Activated gamma-delta T cell treated with anti-CD3 and anti-CD28 coated beads, Interleukin-2, amount 50 U/mL, for 16 hours (primary cell): Measurements from ENCODE around the gene KIAA1671.
"Not testable (repeated sequence)": the region's sequence is repeated elsewhere in the genome, so short reads cannot be mapped to it uniquely, and the experiment has no call there.

Source experiments
- DNase-seq: peaks from one replicate; pipeline ENCODE4 v3.0.0-alpha.2; 2020; ENCODE audit warnings: low read depth

Gene KIAA1671

DNA sequence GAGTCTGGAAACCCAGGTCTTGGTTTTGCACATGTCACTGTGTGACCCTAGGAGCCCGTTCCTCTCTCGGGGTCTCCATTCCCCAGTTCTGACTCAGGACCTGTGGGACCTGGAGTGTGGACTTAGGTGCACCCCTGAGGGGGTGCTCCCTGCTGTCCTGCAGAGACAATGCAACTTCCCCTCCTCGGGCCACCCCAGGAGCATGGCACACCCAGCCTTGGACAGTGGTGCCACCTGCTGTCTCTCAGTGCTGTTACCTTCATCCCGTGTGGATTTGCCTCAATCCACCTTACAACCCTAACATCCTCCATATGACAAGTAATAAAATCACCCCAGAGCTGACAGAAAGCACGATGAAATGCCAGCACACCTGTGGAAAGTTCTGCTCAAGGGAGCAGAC is 219.6 kb downstream of the KIAA1671 start:
- no peak for DNase-seq

- no peak for DNase-seq
These were observed 221.8 kb downstream of the KIAA1671 start for GRCh38 chr22:25174156-25174887.

DNA sequence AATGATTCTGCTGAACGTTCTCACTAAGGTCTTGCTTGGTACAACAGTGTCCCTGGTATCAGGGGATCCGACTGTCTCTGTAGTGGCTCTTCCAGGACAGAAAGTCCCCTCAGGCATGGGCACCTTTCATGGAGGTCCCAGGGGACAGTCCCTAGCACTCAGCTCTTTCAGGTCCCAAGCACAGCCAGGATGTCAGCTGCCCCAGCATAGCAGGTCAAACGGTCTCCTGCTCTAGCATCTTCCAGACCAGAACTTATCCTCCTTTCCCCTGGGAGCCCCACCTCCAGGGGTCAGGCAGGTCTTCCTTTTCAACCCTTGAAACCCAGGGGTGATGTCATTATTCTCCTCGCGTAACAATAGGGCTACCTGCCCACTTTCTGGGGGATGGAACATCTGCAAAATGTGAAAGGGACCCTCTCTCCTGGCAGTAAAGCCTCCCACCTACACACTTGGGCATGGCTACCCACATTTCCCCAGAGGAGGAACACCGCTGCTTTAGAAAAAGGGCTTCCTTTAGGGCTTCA is 222.4 kb downstream of the KIAA1671 start:
- no peak for DNase-seq

DNA sequence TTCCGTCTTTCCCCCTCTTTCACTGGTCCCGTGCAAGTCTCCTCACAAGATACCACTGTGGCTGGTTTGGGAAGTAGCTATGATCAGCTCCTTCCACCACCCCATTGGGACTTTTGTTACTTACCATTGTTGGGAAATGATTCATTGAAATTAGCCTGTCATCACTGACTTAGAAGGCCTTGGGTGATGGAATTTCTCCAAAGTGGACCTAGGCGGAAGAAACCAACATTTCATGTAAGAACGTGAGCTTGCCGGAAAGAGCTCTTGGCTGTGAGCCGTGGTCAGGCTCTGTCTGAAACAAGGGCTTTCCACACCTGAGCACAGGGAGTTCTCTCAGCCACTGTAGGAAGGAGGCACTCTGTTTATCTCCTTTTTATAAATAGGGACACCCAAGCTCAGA is 223.7 kb downstream of the KIAA1671 start:
- DNase-seq = no peak

DNA sequence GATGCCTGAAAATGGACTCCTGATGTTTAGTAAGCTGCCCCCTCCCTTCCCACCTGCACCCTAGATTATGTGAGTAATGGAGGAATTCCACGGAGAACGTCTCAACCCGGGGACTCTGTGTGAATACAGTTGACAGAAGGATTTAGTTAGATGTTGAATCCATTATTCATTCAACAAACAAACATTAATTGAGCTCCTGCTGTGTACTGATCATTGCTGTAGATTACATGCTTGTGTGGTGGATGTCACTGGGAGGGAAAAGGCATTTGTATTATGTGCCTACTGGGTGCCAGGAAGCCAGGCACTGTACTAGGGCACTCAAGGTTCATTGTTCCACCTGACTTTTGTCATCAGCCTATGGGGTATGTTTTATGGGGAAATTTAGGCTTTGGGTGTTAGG is 224.3 kb downstream of the KIAA1671 start:
- no peak for DNase-seq

- no peak for DNase-seq
These were observed 224.7 kb downstream of the KIAA1671 start for GRCh38 chr22:25177226-25177625.

- no peak for DNase-seq
These were observed 225.4 kb downstream of the KIAA1671 start for GRCh38 chr22:25177895-25178294.

- not testable (repeated sequence) for DNase-seq
These were observed 225.8 kb downstream of the KIAA1671 start for GRCh38 chr22:25178348-25178747.

DNA sequence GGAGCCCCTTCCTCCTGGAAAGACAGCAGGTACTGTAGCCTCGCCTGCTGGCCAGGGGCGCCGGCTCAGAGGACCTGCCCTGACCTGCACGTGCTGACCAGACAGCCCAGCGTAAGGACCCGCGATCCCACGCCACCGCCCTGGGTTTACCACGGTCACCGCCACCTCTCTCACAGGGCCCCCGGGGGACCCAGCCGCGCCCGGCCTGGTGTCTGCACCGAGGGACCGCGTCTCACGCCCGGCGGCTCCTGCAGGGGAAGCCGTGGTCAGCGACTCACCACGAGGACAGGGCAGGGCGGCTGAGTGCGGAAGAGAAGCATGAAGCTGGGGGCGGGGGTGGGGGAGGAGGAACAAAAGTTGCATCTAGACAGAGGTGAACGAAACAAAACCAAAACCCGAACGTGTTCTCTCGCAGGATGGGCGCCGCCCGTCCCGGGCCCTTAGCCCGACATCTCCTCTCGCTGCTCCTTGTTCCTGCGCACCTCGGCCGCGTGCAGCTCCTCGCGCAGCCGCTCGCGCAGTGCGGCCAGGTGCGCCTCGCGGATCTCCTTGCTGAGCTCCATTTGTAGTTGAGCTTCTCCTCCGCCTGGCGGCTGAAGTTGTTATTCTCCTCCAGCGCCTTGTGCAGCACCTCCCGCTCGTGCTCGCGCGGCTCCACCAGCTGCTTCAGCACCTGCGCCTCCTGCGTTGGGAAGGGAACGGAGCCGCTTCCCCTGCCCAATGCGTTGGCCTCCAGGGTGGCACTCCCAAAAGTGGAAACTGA is 226.5 kb downstream of the KIAA1671 start:
- not testable (repeated sequence) for DNase-seq

GRCh38 chr22:25182131-25183110 is 229.9 kb downstream of the KIAA1671 start:
- no peak for DNase-seq

DNA sequence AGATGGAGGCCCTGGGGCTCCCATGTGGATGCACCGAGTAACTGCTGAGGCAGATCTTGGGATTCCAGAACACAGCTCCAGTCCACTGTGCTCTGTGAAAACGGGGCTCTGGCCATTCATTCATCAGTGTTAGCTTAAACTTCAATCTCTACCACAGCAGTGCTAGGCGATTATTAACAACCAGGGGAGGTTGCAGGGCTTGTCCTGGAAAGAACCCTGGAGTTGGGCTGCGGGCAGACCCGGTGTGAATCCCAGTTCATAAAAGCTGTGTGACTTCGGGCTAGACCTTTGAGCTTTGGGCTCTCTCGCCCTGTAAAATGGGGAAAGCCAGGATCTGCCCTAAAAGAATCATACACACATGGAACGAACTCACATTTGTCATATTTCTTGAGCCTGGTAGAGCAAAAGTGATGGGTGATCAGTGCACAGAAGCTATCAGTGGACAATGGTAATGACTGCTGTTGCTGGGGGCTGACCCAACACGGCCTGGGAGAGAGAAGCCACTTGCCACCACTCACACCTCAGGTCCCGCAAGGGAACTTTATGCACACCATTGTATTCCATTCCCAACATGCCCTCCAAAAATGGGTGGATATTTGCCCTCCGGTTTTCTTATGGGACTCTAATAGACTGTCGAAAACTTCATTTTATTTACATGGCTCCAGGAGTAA is 231.6 kb downstream of the KIAA1671 start:
- no peak for DNase-seq

DNA sequence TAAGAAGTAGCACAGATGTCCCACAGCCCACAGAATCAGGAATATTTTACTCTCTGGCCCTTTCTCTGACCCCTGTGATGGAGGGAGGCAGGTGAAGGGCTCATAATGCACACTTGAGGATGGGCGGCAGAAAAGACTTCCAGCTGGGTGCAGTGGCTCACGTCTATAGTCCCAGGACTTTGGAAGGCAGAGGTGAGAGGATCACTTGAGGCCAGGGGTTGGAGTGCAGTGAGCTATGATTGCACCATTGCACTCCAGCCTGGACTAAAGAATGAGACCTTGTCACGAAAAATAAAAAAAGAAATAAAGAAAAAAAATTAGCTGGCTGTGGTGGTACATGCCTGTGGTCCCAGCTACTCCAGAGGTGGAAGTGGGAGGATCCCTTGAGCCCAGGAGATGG is 233.6 kb downstream of the KIAA1671 start:
- DNase-seq = no peak

GRCh38 chr22:25187469-25187868 is 235.0 kb downstream of the KIAA1671 start:
- no peak for DNase-seq

GRCh38 chr22:25192406-25192805 is 239.9 kb downstream of the KIAA1671 start:
- DNase-seq = no peak

- DNase-seq = no peak
These were observed 240.6 kb downstream of the KIAA1671 start for GRCh38 chr22:25193130-25193529.

DNA sequence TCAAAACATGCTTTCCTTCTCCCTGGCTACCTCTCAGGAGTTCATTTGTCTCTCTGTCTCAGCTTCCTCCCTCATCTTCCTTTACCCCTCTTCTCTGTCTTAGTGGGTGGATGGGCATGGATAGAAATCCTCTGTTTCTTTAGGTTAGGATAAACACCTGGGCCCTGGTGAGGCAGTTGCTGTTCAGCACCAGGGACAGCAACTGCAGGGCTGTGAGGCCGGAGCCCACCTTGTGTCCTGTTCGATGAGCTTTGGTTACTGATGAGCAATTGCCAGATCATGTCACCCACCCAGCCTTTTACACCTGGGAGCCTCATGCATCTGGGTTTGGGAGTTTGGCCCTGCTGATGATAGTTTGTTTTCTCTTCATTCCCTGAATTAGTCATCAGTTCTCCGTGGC is 241.0 kb downstream of the KIAA1671 start:
- no peak for DNase-seq

- no peak for DNase-seq
These were observed 243.8 kb downstream of the KIAA1671 start for GRCh38 chr22:25196326-25196725.

- no peak for DNase-seq
These were observed 244.8 kb downstream of the KIAA1671 start for GRCh38 chr22:25197340-25197739.

DNA sequence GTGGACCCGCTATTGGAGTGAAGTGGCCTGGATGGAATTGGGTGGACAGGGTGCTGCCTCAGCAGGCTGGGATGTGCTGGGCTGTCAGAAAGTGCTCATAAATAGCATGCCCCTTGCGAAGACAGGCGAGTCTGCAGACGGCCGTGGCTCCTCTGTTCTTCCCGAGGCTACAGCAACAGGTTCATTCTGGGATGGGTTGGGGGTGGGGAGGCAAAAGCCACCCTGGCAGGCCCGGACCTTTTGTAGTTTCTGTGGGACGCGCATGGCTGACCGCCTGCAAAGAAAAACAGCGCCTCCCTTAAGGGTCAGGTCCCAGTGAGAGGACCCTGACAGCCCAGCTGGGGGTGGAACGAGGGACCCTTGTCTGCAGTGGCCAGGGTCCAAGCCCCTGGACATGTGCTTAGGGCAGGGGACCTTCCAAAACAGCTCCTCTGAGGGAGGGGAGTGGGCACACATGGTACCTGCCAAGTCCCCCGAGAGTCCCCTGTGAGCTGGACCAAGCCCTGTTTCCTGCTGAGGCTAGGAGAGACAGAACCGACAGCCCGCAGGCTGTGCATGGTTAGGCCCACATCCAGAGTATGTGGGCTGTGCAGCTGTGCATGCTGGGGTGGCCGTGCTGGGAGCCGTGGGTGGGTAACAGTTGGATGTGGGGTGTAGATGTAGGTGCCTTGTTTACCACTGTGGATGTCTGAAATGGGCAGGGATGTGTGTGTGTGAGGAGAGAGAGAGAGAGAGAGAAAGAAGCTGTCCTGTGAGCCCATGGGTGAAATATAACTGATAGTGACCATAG is 247.4 kb downstream of the KIAA1671 start, which contains the start of gene CRYBB3:
TSS of gene CRYBB3 (plus strand) at position 128 of the 790 bp plus-strand sequence. CDS start 1,539 bp downstream, outside the sequence.
- DNase-seq = no peak

DNA sequence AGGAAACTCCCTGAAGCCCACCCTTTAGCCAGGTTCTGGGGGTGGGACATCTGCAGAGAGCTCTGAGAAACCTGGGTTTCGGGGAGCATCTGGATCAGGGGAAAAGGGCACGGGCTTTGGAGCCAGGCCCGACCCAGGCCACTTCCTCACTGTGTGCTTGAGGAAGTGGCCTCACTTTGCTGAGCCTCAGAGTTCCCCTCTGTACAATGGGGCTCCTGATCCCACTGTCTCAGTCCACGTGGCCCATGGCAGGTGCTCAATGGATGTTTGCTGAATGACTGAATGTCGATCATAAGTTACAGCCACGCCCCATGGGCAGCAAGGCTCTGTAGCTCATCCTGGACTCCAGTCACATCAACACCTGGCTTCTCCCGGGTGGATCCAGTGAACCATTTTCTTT is 248.5 kb downstream of the KIAA1671 start:
- no peak for DNase-seq
